Type B pancreatic cell (in vitro differentiated cells): ENCODE results near the gene SYT8. TPM values are rescaled to one million over a fixed set of nuclear protein-coding genes. Genes with fewer than 3 reads are reported as not detected.
"Not testable (repeated sequence)": the region's sequence is repeated elsewhere in the genome, so short reads cannot be mapped to it uniquely, and the experiment has no call there.

Source experiments
- DNase-seq: peaks from one replicate; pipeline ENCODE4 v3.0.0; 2021; ENCODE audit warnings: mixed read lengths; ENCODE audit not compliant: unreplicated experiment; ENCODE audit errors: extremely low spot score
- H3K27ac Mint-ChIP-seq: 2 replicates; pipeline ENCODE4 v1.8.0; 2021; ENCODE audit warnings: mild to moderate bottlenecking, mixed read lengths
- H3K27me3 Mint-ChIP-seq: 2 replicates; pipeline ENCODE4 v1.8.0; 2021; ENCODE audit warnings: mixed read lengths
- H3K36me3 Mint-ChIP-seq: 2 replicates; pipeline ENCODE4 v1.8.0; 2021; ENCODE audit warnings: mixed read lengths
- H3K4me1 Mint-ChIP-seq: one replicate; pipeline ENCODE4 v1.8.0; 2021; ENCODE audit warnings: mixed read lengths; ENCODE audit not compliant: unreplicated experiment
- H3K4me3 Mint-ChIP-seq: 2 replicates; pipeline ENCODE4 v1.8.0; 2021; ENCODE audit warnings: mild to moderate bottlenecking, mixed read lengths
- H3K9me3 Mint-ChIP-seq: 2 replicates; pipeline ENCODE4 v1.8.0; 2021; ENCODE audit warnings: mixed read lengths
- total RNA-seq: library from RNA; stranded (reverse); gene quantifications from 2 replicates; pipeline ENCODE4 v1.2.1, GENCODE V29; 2021; ENCODE audit warnings: low replicate concordance
- TF ChIP-seq, protein P1 (sequence below): fragments of 200-600 bp; sonication (generic); conservative IDR thresholded peaks from 2 replicates; pipeline ENCODE4 v1.5.0; 2021; ENCODE audit warnings: antibody characterized with exemption, mild to moderate bottlenecking

SYT8 gene
- total RNA-seq, 1 donor from 2014 or later: 4.5 TPM

- H3K27me3 Mint-ChIP-seq: peaks cover 12% of the 10 kb centered on the region
- H3K4me1 Mint-ChIP-seq: no peaks in the 10 kb centered on the region
- H3K36me3 Mint-ChIP-seq: no peaks in the 10 kb centered on the region
- H3K27ac Mint-ChIP-seq: no peak overlapping the region
- no peak for DNase-seq
- peaks cover 4% of the 10 kb centered on the region for H3K9me3 Mint-ChIP-seq
- no peak overlapping the region for H3K4me3 Mint-ChIP-seq
- TF ChIP-seq, protein P1, sequence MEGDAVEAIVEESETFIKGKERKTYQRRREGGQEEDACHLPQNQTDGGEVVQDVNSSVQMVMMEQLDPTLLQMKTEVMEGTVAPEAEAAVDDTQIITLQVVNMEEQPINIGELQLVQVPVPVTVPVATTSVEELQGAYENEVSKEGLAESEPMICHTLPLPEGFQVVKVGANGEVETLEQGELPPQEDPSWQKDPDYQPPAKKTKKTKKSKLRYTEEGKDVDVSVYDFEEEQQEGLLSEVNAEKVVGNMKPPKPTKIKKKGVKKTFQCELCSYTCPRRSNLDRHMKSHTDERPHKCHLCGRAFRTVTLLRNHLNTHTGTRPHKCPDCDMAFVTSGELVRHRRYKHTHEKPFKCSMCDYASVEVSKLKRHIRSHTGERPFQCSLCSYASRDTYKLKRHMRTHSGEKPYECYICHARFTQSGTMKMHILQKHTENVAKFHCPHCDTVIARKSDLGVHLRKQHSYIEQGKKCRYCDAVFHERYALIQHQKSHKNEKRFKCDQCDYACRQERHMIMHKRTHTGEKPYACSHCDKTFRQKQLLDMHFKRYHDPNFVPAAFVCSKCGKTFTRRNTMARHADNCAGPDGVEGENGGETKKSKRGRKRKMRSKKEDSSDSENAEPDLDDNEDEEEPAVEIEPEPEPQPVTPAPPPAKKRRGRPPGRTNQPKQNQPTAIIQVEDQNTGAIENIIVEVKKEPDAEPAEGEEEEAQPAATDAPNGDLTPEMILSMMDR: peak; percentile 38
Observed at GRCh38 chr11:1807264-1807995, 27.4 kb upstream of the SYT8 start.

DNA sequence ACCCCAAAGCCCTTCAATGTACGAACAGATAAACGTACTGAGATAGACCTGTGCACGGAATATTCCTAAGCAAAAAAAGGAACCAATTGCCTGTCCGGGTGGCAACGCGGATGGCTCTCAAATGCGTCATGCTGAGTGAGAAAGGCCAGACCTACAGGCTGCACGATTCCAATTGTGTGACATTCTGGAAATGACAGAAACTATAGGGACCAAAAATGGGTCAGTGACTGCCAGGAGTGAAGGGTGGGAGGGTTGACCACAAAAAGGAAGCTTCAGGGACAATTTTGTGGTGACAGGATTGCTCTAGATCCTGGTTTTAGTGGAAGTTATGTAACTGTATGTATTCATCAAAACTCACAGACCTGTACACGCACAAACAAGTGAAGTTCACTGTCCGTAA is 24.0 kb upstream of the SYT8 start:
- TF ChIP-seq, protein P1: no peak
- H3K4me1 Mint-ChIP-seq: no peaks in the 10 kb centered on the region
- H3K4me3 Mint-ChIP-seq: no peak overlapping the region
- DNase-seq: no peak
- peaks cover 5% of the 10 kb centered on the region for H3K9me3 Mint-ChIP-seq
- no peak overlapping the region for H3K27ac Mint-ChIP-seq
- no peaks in the 10 kb centered on the region for H3K36me3 Mint-ChIP-seq
- H3K27me3 Mint-ChIP-seq: peaks cover 14% of the 10 kb centered on the region

DNA sequence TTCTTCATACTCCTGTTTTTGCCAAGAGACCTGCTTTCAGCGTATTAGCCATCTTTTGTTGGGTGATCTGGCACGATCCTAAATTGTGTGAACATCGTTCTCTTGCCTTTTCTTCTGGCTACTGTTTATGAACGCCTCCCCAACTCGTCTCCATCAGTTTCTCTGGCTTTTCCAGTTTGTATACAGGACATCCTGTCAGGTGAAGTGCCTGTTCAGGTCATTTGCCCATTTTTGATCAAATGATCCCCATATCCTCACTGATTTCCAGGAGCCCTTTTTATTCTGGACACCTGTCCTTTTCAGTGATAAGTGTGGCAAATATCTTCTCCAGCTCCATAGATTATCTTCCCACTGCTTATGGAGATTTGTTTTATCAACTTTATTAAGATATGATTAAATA is 22.5 kb upstream of the SYT8 start:
- Mint-ChIP-seq H3K4me3 (no peak overlapping the region), H3K36me3 (no peaks in the 10 kb centered on the region), H3K4me1 (no peaks in the 10 kb centered on the region), H3K27me3 (peaks cover 17% of the 10 kb centered on the region), H3K9me3 (peaks cover 7% of the 10 kb centered on the region), H3K27ac (no peak overlapping the region)
- no peak for DNase-seq
- TF ChIP-seq, protein P1: no peak

- H3K36me3 Mint-ChIP-seq: no peaks in the 10 kb centered on the region
Observed at GRCh38 chr11:1812801-1813200, 22.0 kb upstream of the SYT8 start.

GRCh38 chr11:1813356-1813755 is 21.4 kb upstream of the SYT8 start:
- H3K27me3 Mint-ChIP-seq: peaks cover 18% of the 10 kb centered on the region
- H3K27ac Mint-ChIP-seq, DNase-seq, H3K9me3 Mint-ChIP-seq, H3K36me3 Mint-ChIP-seq, H3K4me3 Mint-ChIP-seq, H3K4me1 Mint-ChIP-seq: not testable (repeated sequence)

More at GRCh38 chr11:1812801-1813200, 22.0 kb upstream of the SYT8 start:
- Mint-ChIP-seq H3K9me3 (peaks cover 10% of the 10 kb centered on the region), H3K4me3 (no peak overlapping the region), H3K27me3 (peaks cover 18% of the 10 kb centered on the region), H3K4me1 (no peaks in the 10 kb centered on the region), H3K27ac (no peak overlapping the region)
- TF ChIP-seq, protein P1: no peak
- no peak for DNase-seq

- Mint-ChIP-seq H3K36me3 (no peaks in the 10 kb centered on the region), H3K4me3 (no peak overlapping the region), H3K9me3 (peaks cover 10% of the 10 kb centered on the region), H3K27ac (no peak overlapping the region), H3K4me1 (no peaks in the 10 kb centered on the region), H3K27me3 (peaks cover 16% of the 10 kb centered on the region)
- TF ChIP-seq, protein P1: no peak
- no peak for DNase-seq
Observed at GRCh38 chr11:1814691-1815090, 20.1 kb upstream of the SYT8 start.
